Activated gamma-delta T cell (primary cell): ENCODE data around the gene LRRC7.
"Not testable (repeated sequence)": the region's sequence is repeated elsewhere in the genome, so short reads cannot be mapped to it uniquely, and the experiment has no call there.

ENCODE experiments used
- DNase-seq: peaks from one replicate; lab custom pipeline; 2025; lab: John Stamatoyannopoulos, UW

The LRRC7 gene

DNA sequence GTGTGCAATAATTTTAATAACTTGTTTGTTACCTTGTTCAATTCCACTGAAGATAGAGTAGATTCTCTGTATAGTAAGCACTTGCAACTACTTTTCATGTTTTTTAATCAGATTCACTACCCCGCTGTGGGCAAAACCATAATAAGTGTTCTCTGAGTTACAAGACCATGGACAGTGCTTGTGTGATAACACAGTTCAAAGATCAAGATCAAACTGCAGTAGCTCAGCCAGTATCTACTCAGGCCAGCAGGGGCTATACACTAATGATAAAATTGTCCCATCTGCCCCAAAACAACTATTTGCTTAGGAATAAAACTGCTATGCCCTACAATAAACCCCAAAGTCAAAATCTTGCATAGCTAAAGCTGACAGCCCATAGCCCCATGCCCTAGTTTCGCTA, 129.6 kb downstream of the LRRC7 start:
- DNase-seq = no peak

DNA sequence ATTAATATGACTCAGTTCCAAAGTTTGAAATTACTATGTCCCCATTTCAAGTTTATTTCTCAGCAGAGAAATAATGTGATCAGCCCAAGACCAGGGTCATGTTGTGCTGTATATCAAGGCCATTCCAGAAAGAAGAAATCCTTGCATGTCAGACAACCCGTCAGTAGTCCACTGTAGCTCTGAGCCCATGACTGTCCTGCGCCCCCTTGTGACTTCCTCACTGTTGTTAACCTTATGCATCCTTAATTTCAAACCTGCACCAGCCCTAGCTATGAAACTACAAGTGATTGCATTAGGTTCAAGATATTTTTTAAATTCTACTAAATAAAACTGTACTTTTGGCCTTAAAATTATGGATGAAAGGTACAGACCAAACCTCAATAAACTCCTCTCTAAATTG, 133.0 kb downstream of the LRRC7 start:
- no peak for DNase-seq

DNA sequence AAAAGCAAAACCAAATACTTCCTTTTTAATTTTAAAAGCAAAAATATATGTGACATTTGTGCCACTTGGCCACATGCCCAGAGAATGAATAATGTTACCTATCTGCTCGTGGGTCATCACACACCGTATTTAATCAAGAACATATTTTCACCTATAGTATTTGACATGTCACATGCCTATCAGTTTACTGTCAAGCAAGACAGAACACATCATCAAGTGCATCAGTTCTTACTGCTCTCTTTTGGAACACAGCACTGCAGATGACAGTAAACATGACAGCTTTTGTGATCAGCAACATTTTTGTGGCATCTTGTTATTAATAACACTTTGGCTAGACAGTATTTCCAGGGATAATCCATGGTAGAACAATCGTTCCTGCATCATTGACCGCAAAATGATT, 134.4 kb downstream of the LRRC7 start:
- DNase-seq = no peak

DNA sequence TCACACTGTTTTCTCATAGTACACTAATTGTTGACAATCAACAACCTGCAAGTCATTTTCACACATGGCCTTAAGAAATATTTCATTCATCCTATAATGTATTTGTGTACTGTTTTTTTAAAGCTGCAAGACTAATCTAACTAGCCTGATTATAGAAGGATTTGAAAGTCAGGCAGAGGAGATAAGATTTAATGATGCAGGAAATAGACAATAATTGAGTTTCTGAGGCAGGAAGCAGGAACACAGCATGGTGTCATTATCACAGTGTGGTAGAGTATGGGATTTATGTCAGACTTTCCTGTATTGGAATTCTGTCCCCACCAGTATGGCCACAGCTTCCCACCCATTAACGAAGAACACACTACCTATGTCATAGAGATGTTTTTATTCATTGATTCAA, 138.8 kb downstream of the LRRC7 start:
- DNase-seq = no peak

DNA sequence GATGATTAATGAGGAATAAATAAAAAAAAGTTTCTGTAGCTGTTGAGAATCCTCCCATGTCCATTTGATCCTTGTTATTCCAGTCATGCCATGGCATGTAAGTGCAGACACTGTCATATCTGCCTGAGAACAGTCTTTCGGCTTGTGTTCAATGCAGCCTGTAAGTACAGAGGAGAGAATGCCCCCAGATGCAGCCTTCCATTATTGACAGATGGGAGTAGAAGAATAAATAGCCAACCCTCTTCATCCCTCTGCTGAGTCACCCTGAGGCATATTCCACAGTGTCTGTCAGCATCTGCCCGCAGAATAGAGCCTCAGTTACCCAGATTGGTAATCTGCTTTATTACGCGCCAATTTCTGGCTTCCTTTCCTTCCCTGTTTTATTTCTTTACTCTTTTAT, 139.4 kb downstream of the LRRC7 start:
- DNase-seq = no peak

DNA sequence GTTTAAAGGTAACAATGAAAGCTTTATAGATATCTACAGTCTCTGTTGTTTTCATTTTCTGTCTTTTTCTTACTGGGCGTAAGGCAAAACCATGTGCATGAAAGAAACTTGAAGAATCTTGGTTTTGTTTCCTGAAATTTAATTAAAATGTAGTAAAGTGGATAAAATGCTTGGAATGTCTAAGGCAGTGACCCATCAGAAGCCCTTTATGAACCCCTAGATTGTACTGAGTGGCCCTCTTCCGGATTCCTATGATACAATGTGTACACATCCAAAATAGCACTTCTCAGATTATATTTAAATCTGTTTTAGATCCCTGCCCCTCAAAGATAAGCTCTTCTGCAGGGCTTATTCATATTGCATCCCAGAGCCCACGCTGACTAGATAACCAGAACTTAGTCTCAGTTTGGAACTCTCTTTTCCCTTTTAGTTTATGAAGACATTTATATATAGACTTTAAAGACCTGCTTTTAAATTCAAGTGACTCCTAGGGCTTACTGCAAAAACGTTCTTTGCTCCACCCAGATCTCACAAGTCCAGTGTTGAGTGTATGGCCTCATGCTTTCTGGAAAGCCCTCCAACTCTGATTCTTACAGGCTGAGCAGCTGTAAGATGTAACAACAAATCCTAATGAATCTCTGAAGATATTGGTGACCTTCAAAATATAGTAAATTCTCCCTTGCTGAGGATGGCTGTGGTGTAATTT, 142.9 kb downstream of the LRRC7 start:
- no peak for DNase-seq

DNA sequence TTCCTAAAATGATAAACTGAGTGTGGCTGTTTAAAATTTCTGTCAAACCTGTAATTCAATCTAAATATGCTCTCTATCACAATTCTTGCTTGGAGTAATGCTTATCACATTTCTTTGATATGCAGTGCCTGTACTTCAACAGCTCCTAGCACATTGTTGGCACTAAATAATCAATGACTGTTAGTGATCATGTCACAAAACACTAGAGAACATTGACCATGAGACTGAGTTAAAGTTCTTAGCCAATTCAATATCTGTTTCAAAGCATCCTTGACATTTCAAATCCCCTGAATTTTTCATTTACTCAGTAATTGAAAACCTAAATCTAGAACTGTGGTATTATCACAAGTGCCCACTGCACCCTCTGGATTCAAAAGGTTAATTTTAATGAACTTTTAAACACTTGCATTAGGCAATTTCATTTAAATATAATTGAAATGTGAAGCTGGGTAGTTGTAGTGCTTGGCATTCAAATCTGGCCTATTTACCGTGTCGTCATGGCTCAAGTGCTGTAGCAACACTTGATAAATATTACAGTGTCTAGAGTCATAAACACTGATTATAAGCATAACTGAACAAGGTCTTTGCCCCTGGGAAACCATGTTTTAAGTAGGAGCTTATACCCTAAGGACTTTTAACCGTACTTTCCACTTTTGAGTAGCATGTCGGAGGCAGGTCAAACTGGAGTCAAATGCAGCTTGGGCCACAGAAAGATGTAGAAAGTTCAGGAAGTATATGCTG, 143.6 kb downstream of the LRRC7 start:
- DNase-seq = no peak

DNA sequence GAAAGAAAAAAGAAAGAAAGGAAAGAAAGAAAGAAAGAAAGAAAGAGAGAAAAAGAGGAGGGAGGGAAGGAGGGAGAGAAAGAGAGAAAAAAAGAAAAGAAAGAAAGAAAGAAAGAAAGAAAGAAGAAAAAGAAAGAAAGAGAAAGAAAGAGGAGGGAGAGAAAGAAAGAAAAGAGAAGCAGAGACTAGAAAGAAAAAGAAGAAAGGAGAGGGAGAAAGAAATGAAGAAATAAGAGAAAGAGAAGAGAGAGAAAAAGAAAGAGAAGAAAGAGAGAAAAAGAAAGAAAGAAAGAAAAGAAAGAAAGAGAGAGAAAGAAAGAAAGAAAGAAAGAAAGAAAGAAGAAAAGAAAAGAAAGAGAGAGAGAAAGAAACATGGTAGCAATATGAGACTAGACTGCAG, 150.1 kb downstream of the LRRC7 start:
- not testable (repeated sequence) for DNase-seq

DNA sequence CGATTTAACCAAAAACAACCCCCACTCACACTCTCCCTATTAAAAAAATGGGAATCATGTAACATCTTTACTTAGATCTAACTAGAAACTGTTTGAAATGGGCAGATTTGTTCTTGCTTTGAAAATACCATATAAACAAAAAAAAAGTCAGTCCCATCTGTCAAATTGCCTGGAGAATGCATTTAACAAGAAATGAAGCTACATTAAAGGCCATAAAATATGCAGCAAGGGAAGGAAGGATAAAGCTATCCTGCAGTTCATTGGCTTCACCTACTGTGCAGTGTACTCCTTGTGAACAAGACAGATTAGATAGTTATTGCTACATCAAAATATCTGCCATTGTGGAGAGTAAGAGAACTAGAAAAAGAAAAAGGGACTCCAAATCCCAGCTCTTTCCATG, 160.5 kb downstream of the LRRC7 start:
- DNase-seq = no peak

DNA sequence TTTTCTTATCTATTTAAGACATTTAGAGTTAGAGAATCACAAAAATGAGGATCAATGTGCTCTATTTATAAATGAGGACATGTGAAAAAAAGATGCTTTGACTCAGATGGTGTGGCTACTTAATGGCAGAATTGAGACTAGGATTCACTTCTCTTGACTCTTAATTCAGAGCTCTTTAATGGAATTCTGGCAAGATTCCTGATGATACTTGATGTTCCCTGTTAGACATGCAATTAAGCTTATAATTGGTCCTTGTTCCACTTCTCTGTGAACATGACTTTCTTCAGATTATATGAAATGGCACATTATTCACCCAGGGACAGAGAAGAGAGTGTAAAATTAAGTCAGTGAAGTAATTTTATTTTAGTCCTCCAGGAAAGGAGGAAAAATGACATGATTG, 165.3 kb downstream of the LRRC7 start:
- no peak for DNase-seq

DNA sequence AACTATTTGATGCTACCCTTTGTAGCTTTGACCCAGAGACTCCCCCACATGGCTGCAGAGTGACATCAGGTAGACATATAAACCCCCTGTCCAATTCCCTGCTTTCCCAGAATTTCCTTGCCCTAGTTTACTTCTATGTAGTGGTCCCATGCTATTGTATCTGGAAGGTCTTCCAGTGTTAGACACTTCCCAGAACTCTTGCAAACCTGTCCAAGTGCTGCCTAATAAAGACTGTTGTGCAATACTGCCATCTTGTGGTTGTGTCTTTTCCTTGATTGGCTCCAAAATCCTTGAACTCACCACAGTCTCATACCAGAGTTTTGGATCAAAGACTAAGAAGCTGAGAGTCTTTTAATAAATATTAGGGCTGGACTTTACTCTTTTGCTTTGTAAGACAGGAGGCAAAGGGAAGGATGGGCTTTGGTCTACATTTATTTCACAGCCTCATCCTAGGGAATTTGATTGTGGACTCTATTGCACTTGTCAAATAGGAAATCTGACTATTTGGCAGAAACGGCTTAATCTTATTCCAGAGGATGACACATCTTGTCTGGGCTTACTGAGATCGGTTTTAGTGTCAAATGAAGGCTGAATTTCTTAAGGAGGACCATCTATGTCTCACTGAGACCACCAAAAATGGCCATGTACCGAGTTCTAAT, 169.9 kb downstream of the LRRC7 start:
- no peak for DNase-seq

DNA sequence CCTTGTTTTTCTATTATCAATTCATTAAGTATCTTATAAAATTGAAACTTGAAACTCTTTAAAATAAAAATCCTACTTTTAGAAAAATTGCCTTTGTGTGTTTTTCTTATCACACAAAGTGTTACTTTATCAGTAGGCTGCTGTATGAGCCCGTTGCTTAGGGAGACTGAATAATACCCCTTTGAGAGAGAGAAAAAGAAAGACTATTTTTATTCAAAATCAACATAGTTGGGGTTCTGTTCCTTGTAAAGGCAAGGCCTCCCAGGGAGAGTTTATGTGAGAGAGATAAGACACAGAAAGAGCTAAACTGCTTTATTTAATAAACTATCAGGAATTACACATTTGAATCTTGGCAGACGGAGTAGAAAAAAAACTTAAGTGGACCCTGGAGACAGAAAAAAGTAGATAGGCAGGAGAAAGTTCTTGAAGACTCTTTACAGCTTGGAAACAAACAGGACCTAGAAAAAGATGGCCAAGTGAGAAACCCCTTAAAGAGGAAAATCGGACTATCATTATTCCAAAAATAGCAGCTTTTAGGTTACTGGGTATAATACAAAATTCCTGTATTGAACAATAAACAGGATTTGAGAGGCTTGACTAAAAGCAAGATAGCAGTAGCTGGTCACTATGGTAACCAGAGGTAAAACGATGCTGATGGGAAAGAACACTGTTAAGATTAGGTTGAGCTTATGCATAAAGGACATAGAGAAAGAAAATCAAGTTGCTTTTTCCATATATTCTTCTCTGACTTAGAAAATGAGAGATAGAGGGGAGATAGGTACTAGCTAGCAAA, 170.9 kb downstream of the LRRC7 start:
- no peak for DNase-seq

DNA sequence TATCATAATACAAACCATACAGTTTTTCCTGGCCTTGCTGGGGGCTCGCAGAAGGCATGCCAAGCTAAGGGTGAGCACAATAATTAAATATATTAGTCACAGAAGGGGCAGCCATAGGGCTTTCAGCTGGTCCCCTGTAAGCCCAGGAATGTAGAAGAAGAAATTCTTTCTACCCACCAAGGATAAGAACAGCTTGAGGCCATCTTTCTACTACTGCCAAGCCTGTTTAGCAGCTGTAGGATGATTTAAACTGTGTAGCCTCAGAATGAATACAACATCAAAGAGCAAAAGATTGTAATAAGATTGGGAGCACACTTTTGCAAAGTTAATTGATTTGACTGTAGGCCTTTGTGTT, 171.5 kb downstream of the LRRC7 start:
- DNase-seq = no peak

DNA sequence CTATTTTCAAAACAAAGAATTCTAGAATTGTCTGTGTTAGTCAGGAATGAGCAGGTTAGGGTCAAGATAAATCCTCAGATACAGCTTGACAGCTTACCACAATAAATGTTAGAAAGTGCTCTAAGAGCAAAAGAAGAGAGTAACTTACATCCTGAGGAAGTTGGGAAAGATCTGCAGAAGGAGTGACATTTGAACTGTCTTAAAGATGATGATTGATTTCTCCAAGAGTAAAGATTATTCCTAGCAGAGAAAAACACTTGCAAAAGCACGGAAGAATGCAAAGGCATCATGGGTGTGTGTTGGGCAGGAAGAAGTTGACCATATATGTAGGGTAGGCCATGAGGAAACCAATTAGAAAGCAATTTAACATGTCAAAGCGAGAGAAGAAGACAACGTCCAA, 175.4 kb downstream of the LRRC7 start:
- no peak for DNase-seq

DNA sequence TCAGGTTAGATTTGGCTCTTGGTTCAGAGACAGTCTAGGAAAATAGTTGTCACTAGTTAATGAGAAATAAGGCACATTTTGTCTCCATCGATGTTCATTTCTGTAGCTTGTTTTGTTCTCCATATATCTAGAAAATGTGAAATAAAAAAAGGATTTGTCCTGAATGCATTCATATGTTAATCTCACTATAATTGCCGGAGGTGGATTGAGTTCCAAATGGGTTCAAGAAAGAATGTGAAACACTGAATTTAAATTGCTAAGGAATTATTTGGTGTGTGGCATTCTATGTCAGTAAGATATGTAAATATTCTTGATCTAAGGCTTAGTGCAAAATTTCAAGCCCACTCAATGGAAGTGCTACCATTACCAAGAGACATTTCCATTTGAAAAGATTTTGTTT, 176.7 kb downstream of the LRRC7 start:
- no peak for DNase-seq

DNA sequence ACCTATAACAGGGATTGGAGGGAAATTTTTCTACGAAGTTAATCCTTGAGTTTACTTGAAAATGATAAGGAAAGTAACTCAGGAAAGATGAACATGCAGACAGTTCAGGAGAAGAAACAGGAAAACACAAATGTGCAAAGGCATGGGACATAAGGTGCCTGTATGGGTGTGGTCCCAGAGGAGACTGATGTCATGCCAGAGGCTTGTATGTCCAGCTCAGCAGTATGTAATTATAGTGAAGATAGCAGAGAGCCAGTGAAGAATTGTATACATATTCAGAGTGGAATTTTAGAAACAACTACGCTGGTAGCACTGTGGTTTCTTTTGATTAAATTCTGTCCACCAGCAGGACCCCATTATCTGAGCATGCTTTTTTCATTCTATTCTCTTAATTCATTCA, 179.5 kb downstream of the LRRC7 start:
- no peak for DNase-seq

DNA sequence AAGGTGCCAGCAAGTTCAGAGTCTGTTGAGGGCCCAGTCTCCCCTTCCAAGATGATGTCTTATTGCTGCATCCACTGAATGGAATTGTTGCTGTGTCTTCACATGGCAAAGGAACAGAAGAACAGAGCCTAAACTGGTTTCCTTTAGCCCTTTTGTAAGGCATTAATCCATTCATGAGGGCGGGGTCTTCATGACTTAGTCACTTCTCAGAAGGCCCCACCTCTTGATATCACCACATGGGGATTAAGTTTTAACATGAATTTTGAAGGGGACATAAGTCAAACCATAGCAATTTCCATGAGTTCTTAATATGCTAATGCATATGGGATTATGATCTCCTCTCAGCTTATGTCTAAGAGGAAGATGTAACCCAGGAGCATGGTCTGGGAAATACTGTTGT, 182.9 kb downstream of the LRRC7 start:
- no peak for DNase-seq

DNA sequence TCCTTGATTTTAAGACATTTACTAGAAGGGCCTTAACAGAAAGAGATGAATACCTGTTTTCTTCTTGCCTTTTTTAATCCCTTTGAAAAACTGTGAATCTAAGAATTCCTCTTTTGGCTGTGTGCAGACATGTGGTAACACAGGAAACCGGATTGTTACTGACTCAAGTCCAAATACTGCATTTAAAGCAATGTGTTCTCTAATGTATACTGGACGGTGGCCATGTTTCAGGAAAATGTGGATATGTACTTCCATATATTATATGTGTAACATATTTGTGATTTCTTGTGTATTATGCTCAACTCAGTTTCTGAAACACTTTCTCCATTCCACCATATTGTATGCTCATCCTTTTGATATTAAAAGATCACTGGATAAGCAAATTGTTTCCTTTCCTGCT, 185.1 kb downstream of the LRRC7 start:
- DNase-seq = no peak

DNA sequence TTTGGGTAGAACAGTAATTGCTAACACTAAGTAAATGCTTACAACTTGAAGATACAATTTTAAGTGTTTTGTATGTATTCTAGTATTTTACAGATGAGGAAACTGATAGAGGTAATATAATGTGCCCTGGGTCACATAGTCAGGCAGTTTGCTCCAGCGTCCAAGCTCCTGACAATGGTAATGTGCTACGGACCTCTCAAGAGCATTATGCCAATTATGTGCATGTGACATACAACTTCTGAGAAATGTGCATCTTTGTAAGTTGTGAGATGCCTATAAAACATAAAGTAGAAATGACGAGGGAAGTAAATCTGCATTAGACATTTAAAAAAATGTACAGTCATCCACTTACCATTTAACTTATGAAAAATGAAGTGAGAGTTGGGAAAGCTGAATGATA, 186.8 kb downstream of the LRRC7 start:
- no peak for DNase-seq

DNA sequence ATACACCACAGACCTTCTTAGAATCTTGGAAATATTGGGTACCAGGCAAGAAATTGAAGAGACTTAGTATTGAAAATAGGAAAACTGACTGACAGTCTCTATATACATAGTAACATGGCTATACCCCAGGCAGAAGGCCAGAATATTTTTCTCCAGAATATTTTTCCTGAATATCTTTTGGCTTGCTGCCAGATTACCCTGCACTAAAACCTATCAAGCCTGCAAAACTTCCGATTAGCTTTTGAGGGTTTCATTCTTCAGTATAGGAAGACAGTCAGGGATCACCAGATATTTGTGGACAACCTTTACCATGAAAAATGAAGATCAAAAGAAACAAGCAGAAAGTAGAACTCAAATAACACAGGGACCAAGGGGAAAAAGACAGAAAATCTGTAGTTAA, 187.9 kb downstream of the LRRC7 start:
- no peak for DNase-seq

DNA sequence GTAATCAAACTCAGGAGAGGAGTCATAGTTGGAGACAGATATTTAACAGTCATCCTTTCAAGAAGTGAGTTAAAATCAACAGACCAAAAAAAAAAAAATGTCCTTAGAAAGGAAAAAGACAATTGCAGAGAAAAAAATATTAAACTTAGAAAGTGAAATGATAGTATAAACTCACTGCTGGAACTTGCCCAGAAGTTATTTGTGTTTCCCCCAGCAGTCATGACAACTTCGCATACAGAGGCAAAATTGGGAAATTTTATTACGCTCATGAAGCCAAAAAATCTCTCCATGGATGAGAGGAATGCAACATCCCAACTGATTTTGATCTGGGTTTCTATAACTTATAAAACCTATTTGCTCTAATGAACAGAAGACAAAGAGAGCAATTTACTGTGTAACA, 198.2 kb downstream of the LRRC7 start:
- no peak for DNase-seq

DNA sequence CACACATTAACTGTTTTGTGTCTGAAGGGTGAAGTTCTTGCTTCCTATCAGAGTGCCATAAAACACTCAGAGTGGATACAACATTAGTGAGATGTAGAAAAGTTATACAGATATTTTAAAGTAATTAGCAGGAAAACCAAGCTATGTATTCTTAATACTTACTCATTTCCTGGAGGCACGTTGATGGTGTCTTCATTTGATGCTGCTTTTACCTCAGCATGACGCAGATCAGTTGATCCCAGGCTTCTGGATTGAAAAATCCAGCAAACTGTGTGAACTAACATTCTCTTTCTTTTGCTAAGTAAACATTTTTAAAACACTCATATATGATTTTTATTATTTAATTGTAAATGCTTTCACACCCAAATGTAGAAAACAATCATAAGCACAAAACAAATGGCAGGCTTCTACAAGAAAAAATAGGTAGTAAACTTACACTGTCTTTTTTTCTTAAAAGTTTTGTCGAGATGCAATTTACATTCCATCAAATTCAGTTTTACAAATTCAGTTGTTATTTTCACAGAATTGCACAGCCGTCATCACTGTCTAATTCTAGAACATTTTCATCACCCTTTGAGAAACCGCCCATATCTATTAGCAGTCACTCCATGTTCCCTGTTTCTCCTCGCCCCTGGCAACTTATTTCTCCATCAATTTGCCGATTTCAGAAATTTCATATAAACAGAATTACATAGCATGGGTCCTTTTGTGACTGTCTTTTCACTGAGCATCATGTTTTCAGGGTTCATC, 198.9 kb downstream of the LRRC7 start:
- DNase-seq = no peak
